ENCODE results near the gene PDC.
"Not testable (repeated sequence)": the region's sequence is repeated elsewhere in the genome, so short reads cannot be mapped to it uniquely, and the experiment has no call there.

Gene PDC

DNA sequence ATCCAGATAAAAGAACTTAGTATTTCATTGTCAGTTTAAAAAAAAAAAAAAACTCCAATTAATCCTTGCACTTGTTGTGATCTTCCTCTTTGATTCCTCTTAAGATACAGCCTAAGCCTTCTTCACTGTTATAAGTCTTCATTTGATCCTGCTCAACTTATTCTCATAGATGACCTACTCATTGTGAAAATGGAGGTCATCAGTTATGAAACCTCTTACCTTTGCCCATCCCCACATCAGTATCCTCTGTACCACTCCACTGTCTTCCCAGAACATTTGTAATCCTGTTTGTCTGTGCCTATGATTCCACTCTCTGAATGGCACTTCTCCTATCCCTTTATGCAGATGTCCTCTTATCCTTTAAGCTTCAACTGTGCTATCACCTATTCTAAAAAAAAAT lies 57.3 kb downstream of the PDC start:
- DNase-seq (ENCODE audit: low read depth in 2 of 2): no peak

DNA sequence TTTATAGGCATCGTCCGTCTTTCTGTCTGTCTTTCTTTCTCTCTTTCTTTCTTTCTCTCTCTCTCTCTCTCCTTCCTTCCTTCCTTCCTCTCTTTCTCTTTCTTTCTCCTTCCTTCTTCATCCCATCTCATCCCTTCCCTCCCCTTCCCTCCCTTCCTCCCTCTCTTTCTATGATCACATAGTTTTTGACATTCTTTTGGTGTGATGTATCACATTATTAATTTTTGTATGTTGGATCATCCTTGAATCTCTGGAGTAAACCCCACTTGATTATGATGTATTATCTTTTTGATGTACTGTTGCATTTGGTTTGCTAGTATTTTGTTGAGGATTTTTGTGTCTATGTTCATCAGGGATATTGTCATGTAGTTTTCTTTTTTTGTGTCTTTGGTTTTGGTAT lies 59.5 kb downstream of the PDC start:
- not testable (repeated sequence) for DNase-seq (ENCODE audit: low read depth in 2 of 2)
